Measurements from ENCODE around the gene CPSF4. TPM values are rescaled to one million over a fixed set of nuclear protein-coding genes. Genes with fewer than 3 reads are reported as not detected.
"Not testable (repeated sequence)": the region's sequence is repeated elsewhere in the genome, so short reads cannot be mapped to it uniquely, and the experiment has no call there.

The CPSF4 gene
- polyA plus RNA-seq, 6 donors from 2014 or later: 21.5 to 51.4 (median 24.5) TPM

- Mint-ChIP-seq H3K27me3 (no peaks in the 10 kb centered on the region), H3K27ac (peak overlapping the region in 1 of 6 donors; percentile 50), H3K4me1 (peaks cover 2 to 6% (median 4%) of the 10 kb centered on the region in 3 donors), H3K4me3 (no peak overlapping the region), H3K36me3 (peaks cover 15 to 17% of the 10 kb centered on the region in 2 donors), H3K9me3 (peaks cover 0 to 27% (median 16%) of the 10 kb centered on the region in 7 donors)
- no peak for ATAC-seq (ENCODE audit: low read depth in 2 of 2)
- no peak for DNase-seq
Observed at GRCh38 chr7:99490878-99491277, 52.1 kb downstream of the CPSF4 start.

GRCh38 chr7:99493823-99494222, 55.1 kb downstream of the CPSF4 start:
- Mint-ChIP-seq H3K4me3 (no peak overlapping the region), H3K27ac (peak overlapping the region in 1 of 6 donors; percentile 74), H3K36me3 (peaks cover 22 to 23% of the 10 kb centered on the region in 2 donors), H3K9me3 (peaks cover 0 to 27% (median 16%) of the 10 kb centered on the region in 7 donors), H3K4me1 (peaks cover 18 to 21% (median 20%) of the 10 kb centered on the region in 3 donors), H3K27me3 (no peaks in the 10 kb centered on the region)
- DNase-seq: no peak
- no peak for ATAC-seq (ENCODE audit: low read depth in 2 of 2)

GRCh38 chr7:99497766-99498545, 59.2 kb downstream of the CPSF4 start:
- ATAC-seq (ENCODE audit: low read depth in 2 of 2): no peak

DNA sequence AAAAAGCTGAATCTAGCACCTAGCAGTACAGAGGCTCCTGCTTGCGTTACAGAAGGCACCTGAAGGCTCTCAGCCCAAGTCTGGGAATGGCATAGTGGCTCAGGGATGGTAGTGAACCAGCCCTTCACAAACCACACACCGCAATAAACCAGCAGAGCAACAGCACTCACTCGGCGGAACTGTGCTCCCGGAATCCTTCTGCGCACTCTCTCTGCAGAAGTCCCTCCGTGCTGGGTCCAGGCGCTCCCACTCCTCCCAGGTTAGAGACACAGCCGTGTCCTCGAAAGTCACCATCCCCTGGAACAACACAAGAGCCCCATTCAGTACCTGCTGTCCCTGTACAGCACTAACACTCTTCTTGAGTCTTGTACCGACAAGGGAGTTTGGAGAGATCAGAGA, 59.8 kb downstream of the CPSF4 start:
- ATAC-seq (ENCODE audit: low read depth in 2 of 2) (no peak), DNase-seq (no peak)
- Mint-ChIP-seq H3K9me3 (peaks cover 0 to 16% (median 9%) of the 10 kb centered on the region in 7 donors), H3K36me3 (peaks cover 15 to 27% of the 10 kb centered on the region in 2 donors), H3K4me3 (peak overlapping the region; percentile 95 to 100 (median 99)), H3K27ac (peak overlapping the region; percentile 11 to 100 (median 99)), H3K4me1 (peaks cover 16 to 44% (median 27%) of the 10 kb centered on the region in 3 donors), H3K27me3 (no peaks in the 10 kb centered on the region)

More at GRCh38 chr7:99497766-99498545, 59.2 kb downstream of the CPSF4 start:
- Mint-ChIP-seq H3K4me1 (peaks cover 16 to 44% (median 27%) of the 10 kb centered on the region in 3 donors), H3K9me3 (peaks cover 0 to 22% (median 14%) of the 10 kb centered on the region in 7 donors), H3K27me3 (no peaks in the 10 kb centered on the region), H3K4me3 (peak overlapping the region; percentile 95 to 100 (median 99)), H3K36me3 (peaks cover 19 to 31% of the 10 kb centered on the region in 2 donors), H3K27ac (peak overlapping the region in 4 of 6 donors; percentile 2 to 100 (median 88))
- no peak for DNase-seq

GRCh38 chr7:99499371-99499720, 60.6 kb downstream of the CPSF4 start:
- DNase-seq (peak; percentile 38), ATAC-seq (ENCODE audit: low read depth in 2 of 2) (peak; percentile 48 to 58)
- H3K9me3 Mint-ChIP-seq: peaks cover 0 to 8% (median 1%) of the 10 kb centered on the region in 7 donors
- peaks cover 16 to 44% (median 27%) of the 10 kb centered on the region in 3 donors for H3K4me1 Mint-ChIP-seq
- peak overlapping the region; percentile 95 to 100 (median 99) for H3K4me3 Mint-ChIP-seq
- H3K27me3 Mint-ChIP-seq: no peaks in the 10 kb centered on the region
- H3K27ac Mint-ChIP-seq: peak overlapping the region; percentile 99 to 100 (median 99)
- peaks cover 7 to 19% of the 10 kb centered on the region in 2 donors for H3K36me3 Mint-ChIP-seq

GRCh38 chr7:99499721-99500636, 61.2 kb downstream of the CPSF4 start, which contains the start of gene ZNF394:
Gene ZNF394, minus strand, starts transcription at chr7:99500281. Its CDS starts 188 bp downstream, at chr7:99500093.
- Mint-ChIP-seq H3K4me3 (peak within 1 kb of the TSS; percentile 95 to 100 (median 99)), H3K4me1 (peaks cover 16 to 44% (median 27%) of the 10 kb centered on the region in 3 donors), H3K9me3 (peaks cover 0 to 2% (median 0%) of the 10 kb centered on the region in 7 donors), H3K27ac (peak within 1 kb of the TSS; percentile 99 to 100 (median 99)), H3K27me3 (no peaks in the 10 kb centered on the region), H3K36me3 (peaks cover 5 to 16% of the 10 kb centered on the region in 2 donors)
- ATAC-seq (ENCODE audit: low read depth in 2 of 2): peak; percentile 47 to 49
- peak; percentile 86 for DNase-seq

GRCh38 chr7:99500637-99501009, 61.9 kb downstream of the CPSF4 start:
- ATAC-seq (ENCODE audit: low read depth in 2 of 2) (no peak), DNase-seq (no peak)
- Mint-ChIP-seq H3K36me3 (peaks cover 5 to 16% of the 10 kb centered on the region in 2 donors), H3K4me1 (peaks cover 19 to 46% (median 28%) of the 10 kb centered on the region in 3 donors), H3K27me3 (no peaks in the 10 kb centered on the region), H3K9me3 (no peaks in the 10 kb centered on the region), H3K27ac (peak overlapping the region; percentile 99 to 100 (median 99)), H3K4me3 (peak overlapping the region; percentile 95 to 100 (median 99))

DNA sequence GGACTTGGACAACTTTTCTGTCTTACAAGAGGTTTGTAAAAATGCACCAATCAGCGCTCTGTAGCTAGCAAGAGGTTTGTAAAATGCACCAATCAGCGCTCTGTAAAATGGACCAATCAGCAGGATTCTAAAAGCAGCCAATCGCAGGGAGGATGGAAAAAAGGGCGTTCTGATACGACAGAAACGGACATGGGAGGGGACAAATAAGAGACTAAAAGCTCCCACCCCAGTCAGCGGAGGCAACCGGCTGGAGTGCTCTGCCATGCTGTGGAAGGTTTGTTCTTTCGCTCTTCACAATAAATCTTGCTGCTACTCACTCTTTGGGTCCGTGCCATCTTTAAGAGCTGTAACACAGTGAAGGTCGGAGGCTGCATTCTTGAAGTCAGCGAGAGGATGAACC, 62.5 kb downstream of the CPSF4 start:
- not testable (repeated sequence) for H3K27me3 Mint-ChIP-seq; DNase-seq; H3K9me3 Mint-ChIP-seq; ATAC-seq (ENCODE audit: low read depth in 2 of 2)
- Mint-ChIP-seq H3K4me3 (peak overlapping the region; percentile 57 to 100 (median 98)), H3K4me1 (peaks cover 25 to 48% (median 34%) of the 10 kb centered on the region in 3 donors), H3K27ac (peak overlapping the region in 1 of 6 donors; percentile 39), H3K36me3 (peaks cover 2 to 16% of the 10 kb centered on the region in 2 donors)

DNA sequence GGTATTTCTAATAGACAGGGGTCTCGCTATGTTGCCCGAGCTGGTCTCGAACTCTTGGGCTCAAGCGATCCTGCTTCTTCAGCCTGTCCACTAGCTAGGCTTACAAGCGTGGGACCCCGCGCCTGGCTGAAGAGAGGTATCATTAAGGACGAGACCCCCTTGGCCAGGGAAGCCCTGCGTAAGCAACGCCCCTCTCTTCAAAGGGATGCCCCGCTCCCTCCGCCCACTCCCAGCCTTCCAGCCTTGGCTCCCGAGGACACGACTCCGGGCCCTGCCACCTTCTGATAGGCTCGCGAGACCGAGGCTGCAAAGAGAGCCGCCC, 65.5 kb downstream of the CPSF4 start:
- ATAC-seq (ENCODE audit: low read depth in 2 of 2) (no peak), DNase-seq (no peak)
- H3K36me3 Mint-ChIP-seq: peaks cover 0 to 8% of the 10 kb centered on the region in 2 donors
- H3K4me3 Mint-ChIP-seq: peak overlapping the region; percentile 81 to 100 (median 100)
- peaks cover 18 to 45% (median 27%) of the 10 kb centered on the region in 3 donors for H3K4me1 Mint-ChIP-seq
- H3K27ac Mint-ChIP-seq: peak overlapping the region; percentile 82 to 100 (median 98)
- H3K9me3 Mint-ChIP-seq: no peaks in the 10 kb centered on the region
- H3K27me3 Mint-ChIP-seq: no peaks in the 10 kb centered on the region

- Mint-ChIP-seq H3K9me3 (no peaks in the 10 kb centered on the region), H3K27me3 (no peaks in the 10 kb centered on the region)
Observed at GRCh38 chr7:99504603-99505323, 66.0 kb downstream of the CPSF4 start, which contains the start of gene ZKSCAN5. Gene ZKSCAN5, plus strand, starts transcription at chr7:99504662. Its CDS starts 1,383 bp downstream, at chr7:99506045.

GRCh38 chr7:99505324-99505662, 66.5 kb downstream of the CPSF4 start:
- ATAC-seq (ENCODE audit: low read depth in 2 of 2): no peak
- DNase-seq: no peak
- Mint-ChIP-seq H3K4me3 (peak overlapping the region; percentile 81 to 100 (median 100)), H3K27me3 (no peaks in the 10 kb centered on the region), H3K4me1 (peaks cover 18 to 38% (median 18%) of the 10 kb centered on the region in 3 donors), H3K27ac (peak overlapping the region; percentile 82 to 100 (median 98)), H3K9me3 (no peaks in the 10 kb centered on the region), H3K36me3 (peaks cover 0 to 2% of the 10 kb centered on the region in 2 donors)

More at GRCh38 chr7:99504603-99505323, 66.0 kb downstream of the CPSF4 start, which contains the start of gene ZKSCAN5:
- Mint-ChIP-seq H3K36me3 (peaks cover 0 to 7% of the 10 kb centered on the region in 2 donors), H3K4me3 (peak within 1 kb of the TSS; percentile 81 to 100 (median 100)), H3K27ac (peak within 1 kb of the TSS; percentile 82 to 100 (median 98)), H3K4me1 (peaks cover 18 to 42% (median 23%) of the 10 kb centered on the region in 3 donors)
- DNase-seq: peak; percentile 96
- ATAC-seq (ENCODE audit: low read depth in 2 of 2): peak; percentile 80 to 81

Measured in naive B cell (primary cell).